ENCODE measurements around the gene CHPF. TPM values are rescaled to one million over a fixed set of nuclear protein-coding genes. Genes with fewer than 3 reads are reported as not detected.

Gene CHPF
- total RNA-seq, 1 experiment from 2014 or later, result 17.5 TPM

- no peak overlapping the region for H3K27ac ChIP-seq (ENCODE audit: low read length)
- in situ Hi-C loops (cut with HindIII; ENCODE audit: low pct_unique_long_range_greater_than_20kb, low sequenced_read_pairs) (no loop called here), intact Hi-C loops (cut with micrococcal nuclease; ENCODE audit: unreplicated experiment) (no loop called here)
- ChIA-PET POLR2A (interaction anchor here (0.6 kb wide), 1 partner anchor 225 kb away, joined by 3 read pairs; no protein-coding TSS in a partner anchor), CTCF (no interaction called here)
- no peaks in the 10 kb centered on the region for H3K9me3 ChIP-seq (ENCODE audit: control insufficient read depth, insufficient read depth, low read depth, low read length)
- H3K27me3 ChIP-seq (ENCODE audit: control insufficient read depth, insufficient read depth, low read length), result no peaks in the 10 kb centered on the region
- ATAC-seq (no peak; the same call in 1 of the 2 replicates), DNase-seq (ENCODE audit: low read depth, low spot score) (no peak)
- no peak for TF ChIP-seq CTCF (IDR thresholded peaks at IDR 0.05)
- TF ChIP-seq REST (IDR thresholded peaks at IDR 0.05; ENCODE audit: insufficient read depth in 1 of 2, low read depth in 2 of 2, low read length in 1 of 2), result no peak; a peak in 1 of 4 replicates
- H3K4me1 ChIP-seq (ENCODE audit: control insufficient read depth, insufficient read depth, low read length), result peaks cover 7% of the 10 kb centered on the region
- no peaks in the 10 kb centered on the region for H3K36me3 ChIP-seq (ENCODE audit: control insufficient read depth, insufficient read depth, low read length)
- BruUV-seq (replicated peaks), result no TSS peak
- H3K4me3 ChIP-seq (ENCODE audit: low read depth in 2 of 2, low read length in 2 of 2), result no peak overlapping the region
These were observed 18.7 kb upstream of the CHPF start for GRCh38 chr2:219562049-219563020.

GRCh38 chr2:219561179-219562048 lies 17.8 kb upstream of the CHPF start:
- ATAC-seq (peak; percentile 38; the same call in 1 of the 2 replicates), DNase-seq (ENCODE audit: low read depth, low spot score) (no peak)
- POLR2A ChIA-PET, result no interaction called here
- no peaks in the 10 kb centered on the region for H3K36me3 ChIP-seq (ENCODE audit: control insufficient read depth, insufficient read depth, low read length)
- intact Hi-C loops (cut with micrococcal nuclease; ENCODE audit: unreplicated experiment) (no loop called here), in situ Hi-C loops (cut with HindIII; ENCODE audit: low pct_unique_long_range_greater_than_20kb, low sequenced_read_pairs) (no loop called here)
- no peak overlapping the region for H3K27ac ChIP-seq (ENCODE audit: low read length)
- H3K4me3 ChIP-seq (ENCODE audit: low read depth in 2 of 2, low read length in 2 of 2), result no peak overlapping the region
- TF ChIP-seq CTCF (IDR thresholded peaks at IDR 0.05), result no peak
- no peak for TF ChIP-seq POLR2AphosphoS5 (IDR thresholded peaks at IDR 0.05; ENCODE audit: low read depth, low read length)
- TF ChIP-seq TCF7L2 (IDR thresholded peaks at IDR 0.05; ENCODE audit: low read depth, low read length), result no peak
- no peaks in the 10 kb centered on the region for H3K9me3 ChIP-seq (ENCODE audit: control insufficient read depth, insufficient read depth, low read depth, low read length)
- no peaks in the 10 kb centered on the region for H3K27me3 ChIP-seq (ENCODE audit: control insufficient read depth, insufficient read depth, low read length)
- H3K4me1 ChIP-seq (ENCODE audit: control insufficient read depth, insufficient read depth, low read length), result peaks cover 7% of the 10 kb centered on the region
- no TSS peak for BruUV-seq (replicated peaks)
- CTCF ChIA-PET, result interaction anchor here (1.0 to 2.0 kb wide), 2 partner anchors 9 to 128 kb away, joined by 3 to 6 read pairs; partner anchors contain the start of gene OBSL1

Measured in Panc1 (cell line).